Measurements from ENCODE around the gene ANO9.

DNA sequence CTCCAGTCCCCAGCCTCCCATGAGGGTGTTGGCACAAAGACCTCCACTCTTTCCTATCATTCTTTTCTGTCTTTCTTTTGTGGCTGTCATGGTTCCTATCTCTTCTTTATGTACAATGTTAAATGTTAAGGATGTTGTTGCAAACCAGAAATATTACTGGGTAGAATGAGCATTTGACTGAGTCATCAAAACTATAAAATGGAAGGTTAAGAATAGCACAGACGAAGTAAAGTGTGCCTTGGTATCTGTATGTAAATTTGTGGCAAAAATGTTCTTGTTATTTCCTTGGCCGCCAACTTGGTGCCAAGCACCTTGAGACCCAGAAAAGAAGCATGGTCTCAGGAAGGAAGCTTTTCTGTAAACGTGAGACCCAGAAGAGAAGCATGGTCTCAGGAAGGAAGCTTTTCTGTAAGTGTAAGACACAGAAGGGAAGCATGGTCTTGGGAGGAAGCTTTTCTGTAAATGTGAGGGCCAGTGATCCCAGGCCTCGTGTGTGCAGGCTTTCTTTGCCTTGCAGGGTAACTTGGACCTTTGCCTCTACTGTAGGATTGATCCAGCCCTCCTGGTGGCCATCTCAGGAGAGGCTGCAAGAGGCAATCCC is 54.5 kb downstream of the ANO9 start:
- no peak for TF ChIP-seq EZH2 (IDR thresholded peaks at IDR 0.05; ENCODE audit: insufficient read depth, poor library complexity, severe bottlenecking)
- no peak for TF ChIP-seq EZH2phosphoT487 (IDR thresholded peaks at IDR 0.05; ENCODE audit: insufficient read depth, low read depth)
